Astrocyte (in vitro differentiated cells and primary cell): Measurements from ENCODE around the gene LZTFL1.

Experiments
- EZH2 ChIP-seq: IDR thresholded peaks from 2 replicates; pipeline ENCODE4 v1.6.1; 2012; ENCODE audit warnings: mild to moderate bottlenecking, low read length, inconsistent platforms; ENCODE audit not compliant: insufficient read depth
- TF ChIP-seq, protein P1 (sequence below): IDR thresholded peaks from 2 replicates; pipeline ENCODE4 v1.5.1; 2011; ENCODE audit warnings: low read depth, mild to moderate bottlenecking, inconsistent platforms, low read length, moderate library complexity; ENCODE audit not compliant: insufficient read depth

DNA sequence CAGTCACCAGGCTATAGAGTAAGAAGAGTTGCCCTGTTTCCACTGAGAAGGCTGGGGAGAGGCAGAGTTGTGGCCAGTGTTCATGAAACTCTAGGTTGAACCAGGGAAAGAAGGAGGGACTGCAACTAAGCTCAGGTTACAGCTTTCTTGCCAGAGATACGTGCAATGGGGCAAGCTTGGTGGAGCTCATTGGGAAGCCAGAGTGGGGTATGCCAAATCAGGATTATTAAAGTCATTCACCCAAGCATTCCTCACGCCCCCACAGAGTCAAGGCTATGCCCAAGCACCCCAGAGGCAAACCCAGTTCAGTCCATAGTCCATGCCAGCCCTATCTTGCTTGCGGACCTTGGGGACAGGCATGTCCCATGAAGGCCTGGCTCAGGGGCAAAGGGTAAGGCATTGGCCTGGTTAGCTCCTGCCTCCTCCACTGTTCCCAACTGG lies 63.1 kb downstream of the LZTFL1 start:
- TF ChIP-seq, protein P1, sequence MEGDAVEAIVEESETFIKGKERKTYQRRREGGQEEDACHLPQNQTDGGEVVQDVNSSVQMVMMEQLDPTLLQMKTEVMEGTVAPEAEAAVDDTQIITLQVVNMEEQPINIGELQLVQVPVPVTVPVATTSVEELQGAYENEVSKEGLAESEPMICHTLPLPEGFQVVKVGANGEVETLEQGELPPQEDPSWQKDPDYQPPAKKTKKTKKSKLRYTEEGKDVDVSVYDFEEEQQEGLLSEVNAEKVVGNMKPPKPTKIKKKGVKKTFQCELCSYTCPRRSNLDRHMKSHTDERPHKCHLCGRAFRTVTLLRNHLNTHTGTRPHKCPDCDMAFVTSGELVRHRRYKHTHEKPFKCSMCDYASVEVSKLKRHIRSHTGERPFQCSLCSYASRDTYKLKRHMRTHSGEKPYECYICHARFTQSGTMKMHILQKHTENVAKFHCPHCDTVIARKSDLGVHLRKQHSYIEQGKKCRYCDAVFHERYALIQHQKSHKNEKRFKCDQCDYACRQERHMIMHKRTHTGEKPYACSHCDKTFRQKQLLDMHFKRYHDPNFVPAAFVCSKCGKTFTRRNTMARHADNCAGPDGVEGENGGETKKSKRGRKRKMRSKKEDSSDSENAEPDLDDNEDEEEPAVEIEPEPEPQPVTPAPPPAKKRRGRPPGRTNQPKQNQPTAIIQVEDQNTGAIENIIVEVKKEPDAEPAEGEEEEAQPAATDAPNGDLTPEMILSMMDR = no peak
- TF ChIP-seq EZH2 = no peak
